Transverse colon (tissue), 4 donors: ENCODE data around the gene MMP14. TPM values are rescaled to one million over a fixed set of nuclear protein-coding genes. Genes with fewer than 3 reads are reported as not detected.

Source experiments
- DNase-seq: peaks from one replicate; pipeline ENCODE4 v3.0.0-alpha.2; 2019
- H3K27ac ChIP-seq, 4 donors: fragments of 200-600 bp; sonication (generic); 2 replicates each; pipeline ENCODE4 v1.5.1; 2016 to 2018; ENCODE audit warnings: inconsistent platforms in 4 of 4
- H3K27me3 ChIP-seq: fragments of 200-600 bp; sonication (generic); 2 replicates; pipeline ENCODE4 v1.5.1; 2017; ENCODE audit warnings: inconsistent platforms
- H3K36me3 ChIP-seq, 4 donors: fragments of 200-600 bp; sonication (generic); 2 replicates each; pipeline ENCODE4 v1.5.1; 2017 to 2019; ENCODE audit warnings: inconsistent platforms in 4 of 4
- H3K4me1 ChIP-seq, 4 donors: fragments of 200-600 bp; sonication (generic); 2 replicates each; pipeline ENCODE4 v1.5.1; 2017 to 2020; ENCODE audit warnings: inconsistent platforms in 4 of 4
- H3K4me3 ChIP-seq, 4 donors: fragments of 200-600 bp; sonication (generic); 1 replicate in 1 of 4; 2 replicates in 3 of 4; pipeline versions ENCODE4 v1.5.1 to v1.6.1; 2017 to 2019; ENCODE audit warnings: inconsistent platforms in 4 of 4
- H3K9me3 ChIP-seq, 2 donors: fragments of 200-600 bp; sonication (generic); 2 replicates each; pipeline ENCODE4 v1.5.1; 2017 to 2019; ENCODE audit warnings: inconsistent platforms in 2 of 2
- CTCF ChIP-seq, 5 experiments: fragments of 200-600 bp in 3 of 5; fragments of 450-650 bp in 2 of 5; sonication (generic) in 3 of 5; IDR thresholded peaks; 1 replicate in 2 of 5; 2 replicates in 3 of 5; pipeline ENCODE4 v1.5.1; 2016 to 2017; ENCODE audit warnings: antibody characterized with exemption in 5 of 5, inconsistent platforms in 3 of 5, mild to moderate bottlenecking in 2 of 5, moderate library complexity in 1 of 5
- EP300 ChIP-seq: sonication (generic); formaldehyde crosslinking; IDR thresholded peaks from one replicate; pipeline ENCODE4 v1.6.1; 2017; ENCODE audit warnings: antibody characterized with exemption, low read depth
- POLR2A ChIP-seq: fragments of 450-650 bp; IDR thresholded peaks from one replicate; pipeline ENCODE4 v1.6.1; 2016; ENCODE audit warnings: antibody characterized with exemption, mild to moderate bottlenecking, moderate library complexity
- POLR2AphosphoS5 ChIP-seq, 3 donors: sonication (generic); formaldehyde crosslinking; IDR thresholded peaks; one replicate each; pipeline ENCODE4 v1.6.1; 2016; ENCODE audit warnings: antibody characterized with exemption in 3 of 3
- WGBS, 2 donors: methylation state at CpG; one replicate each; pipeline ENCODE4 v1.1.5; 2018; ENCODE audit warnings: low coverage in 1 of 2; 5-methylcytosine and 5-hydroxymethylcytosine counted together
- in situ Hi-C, 4 donors: fragments of 200-750 bp; cut with MboI; loops; one replicate each; pipeline versions ENCODE4 v1.15.0 to v1.15.1; 2017; ENCODE audit warnings: low sequenced_read_pairs in 3 of 4, low pct_ligation_motif_present in 1 of 4, low pct_unique_long_range_greater_than_20kb in 1 of 4
- intact Hi-C: fragments of 100-400 bp; cut with DNase I; formaldehyde crosslinking; loops from one replicate; pipeline ENCODE4 v1.15.1; 2023; ENCODE audit warnings: low total_unique reads
- total RNA-seq, 4 donors: library from RNA; depleted of rRNA; stranded (reverse); fragments of >200 nt; gene quantifications; one replicate each; pipeline ENCODE4 v1.1.0, GENCODE V29; 2016

The MMP14 gene
- total RNA-seq, 4 donors from 2014 or later, result 59.5 to 91.6 (median 73.1) TPM

GRCh38 chr14:22797017-22797917, 39.1 kb upstream of the MMP14 start:
- Histone ChIP-seq H3K27me3 (no peaks in the 10 kb centered on the region), H3K4me3 (no peak overlapping the region), H3K27ac (no peak overlapping the region), H3K4me1 (no peaks in the 10 kb centered on the region), H3K36me3 (no peaks in the 10 kb centered on the region), H3K9me3 (no peaks in the 10 kb centered on the region)
- WGBS, 2 donors, result 48 to 50% methylated on average over 2 to 5 of the region's 5 CpGs
- intact Hi-C loops, result no loop called here
- DNase-seq, result no peak
- no peak for TF ChIP-seq POLR2AphosphoS5 (IDR thresholded peaks at IDR 0.05)
- TF ChIP-seq POLR2A, result no peak
- TF ChIP-seq CTCF (IDR thresholded peaks at IDR 0.05), result no peak
- no peak for TF ChIP-seq EP300
- in situ Hi-C loops, result no loop called here

- Histone ChIP-seq H3K27me3 (no peaks in the 10 kb centered on the region), H3K36me3 (no peaks in the 10 kb centered on the region), H3K4me1 (no peaks in the 10 kb centered on the region), H3K27ac (no peak overlapping the region), H3K9me3 (no peaks in the 10 kb centered on the region), H3K4me3 (no peak overlapping the region)
- no peak for TF ChIP-seq CTCF (IDR thresholded peaks at IDR 0.05)
- no peak for TF ChIP-seq EP300
- no peak for TF ChIP-seq POLR2A
- TF ChIP-seq POLR2AphosphoS5 (IDR thresholded peaks at IDR 0.05), result no peak
- DNase-seq, result no peak
- 55 to 66% methylated on average over 2 of the region's 2 CpGs for WGBS, 2 donors
- in situ Hi-C loops, result no loop called here
- intact Hi-C loops, result no loop called here
Measured at GRCh38 chr14:22798528-22798927, 37.9 kb upstream of the MMP14 start.

GRCh38 chr14:22800346-22800745, 36.0 kb upstream of the MMP14 start:
- H3K9me3 ChIP-seq, result no peaks in the 10 kb centered on the region
- H3K27ac ChIP-seq, result no peak overlapping the region
- in situ Hi-C loops (no loop called here), intact Hi-C loops (no loop called here)
- TF ChIP-seq CTCF (IDR thresholded peaks at IDR 0.05) (no peak), POLR2AphosphoS5 (IDR thresholded peaks at IDR 0.05) (no peak), POLR2A (no peak), EP300 (no peak)
- H3K4me3 ChIP-seq, result no peak overlapping the region
- 87 to 91% methylated on average over 7 to 10 of the region's 10 CpGs for WGBS, 2 donors
- no peak for DNase-seq
- H3K36me3 ChIP-seq, result no peaks in the 10 kb centered on the region
- no peaks in the 10 kb centered on the region for H3K4me1 ChIP-seq
- no peaks in the 10 kb centered on the region for H3K27me3 ChIP-seq

GRCh38 chr14:22801716-22802115, 34.7 kb upstream of the MMP14 start:
- no peaks in the 10 kb centered on the region for H3K36me3 ChIP-seq
- no peaks in the 10 kb centered on the region for H3K27me3 ChIP-seq
- intact Hi-C loops, result no loop called here
- no peak for TF ChIP-seq CTCF (IDR thresholded peaks at IDR 0.05)
- TF ChIP-seq POLR2A, result no peak
- no peak for TF ChIP-seq POLR2AphosphoS5 (IDR thresholded peaks at IDR 0.05)
- TF ChIP-seq EP300, result no peak
- no peak overlapping the region for H3K4me3 ChIP-seq
- H3K4me1 ChIP-seq, result no peaks in the 10 kb centered on the region
- H3K27ac ChIP-seq, result no peak overlapping the region
- in situ Hi-C loops, result no loop called here
- no peak for DNase-seq
- no peaks in the 10 kb centered on the region for H3K9me3 ChIP-seq
- 82 to 84% methylated on average over 8 of the region's 8 CpGs for WGBS, 2 donors
